CD4-positive, alpha-beta T cell treated with Interferon gamma for 1 hour (primary cell): ENCODE results near the gene CCDC142.
"Not testable (repeated sequence)": the region's sequence is repeated elsewhere in the genome, so short reads cannot be mapped to it uniquely, and the experiment has no call there.

ENCODE experiments used
- DNase-seq: peaks from one replicate; pipeline ENCODE4 v3.0.0-alpha.2; 2020

Gene CCDC142

DNA sequence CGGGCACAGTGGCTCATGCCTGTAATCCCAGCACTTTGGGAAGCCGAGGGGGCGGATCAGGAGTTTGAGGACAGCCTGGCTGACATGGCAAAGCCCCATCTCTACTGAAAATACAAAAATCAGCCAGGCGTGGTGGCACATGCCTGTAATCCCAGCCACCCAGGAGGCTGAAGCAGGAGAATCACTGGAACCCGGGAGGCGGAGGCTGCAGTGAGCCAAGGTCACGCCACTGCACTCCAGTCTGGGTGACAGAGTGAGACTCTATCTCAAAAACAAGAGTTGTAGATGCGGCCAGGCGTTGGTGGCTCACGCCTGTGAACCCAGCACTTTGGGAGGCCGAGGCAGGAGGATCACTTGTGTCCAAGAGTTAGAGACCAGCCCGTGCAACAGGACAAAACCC, 12.1 kb downstream of the CCDC142 start:
- DNase-seq, result not testable (repeated sequence)

DNA sequence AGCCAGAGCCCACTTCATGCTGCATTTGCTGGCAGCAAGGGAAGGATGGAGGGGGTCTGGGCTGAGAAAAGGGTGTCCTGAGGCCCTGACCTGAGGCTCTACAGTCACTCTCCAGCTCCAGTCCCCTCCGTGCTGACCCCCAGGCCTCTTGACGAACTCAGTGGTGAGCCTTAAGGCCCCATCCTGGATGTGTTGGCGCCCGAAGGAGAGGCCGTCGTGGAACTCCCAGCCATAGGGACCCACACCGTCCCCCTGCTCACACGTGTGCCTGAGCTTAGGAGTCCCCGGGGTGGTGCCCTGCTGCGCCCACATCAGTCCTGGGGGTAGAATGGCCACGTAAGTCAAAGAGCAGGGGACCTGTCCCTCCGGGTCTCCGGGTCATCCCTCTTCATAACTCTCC, 18.4 kb downstream of the CCDC142 start:
- no peak for DNase-seq

DNA sequence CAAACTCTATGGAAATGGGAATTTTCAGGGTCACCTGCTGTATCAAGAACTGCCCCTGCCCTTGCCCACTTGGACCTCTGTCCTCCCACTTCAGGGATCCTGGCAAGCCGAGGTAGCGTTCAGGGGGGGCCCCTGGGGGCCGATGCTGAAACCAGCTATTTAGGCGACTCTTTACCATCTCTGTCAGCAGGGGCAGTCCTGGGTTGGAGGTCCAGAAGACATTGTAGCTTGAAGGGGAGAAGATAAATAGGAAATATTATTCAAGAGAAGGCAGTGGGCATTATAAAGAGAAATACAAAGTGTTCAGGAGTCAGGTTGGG, 20.1 kb downstream of the CCDC142 start:
- no peak for DNase-seq

DNA sequence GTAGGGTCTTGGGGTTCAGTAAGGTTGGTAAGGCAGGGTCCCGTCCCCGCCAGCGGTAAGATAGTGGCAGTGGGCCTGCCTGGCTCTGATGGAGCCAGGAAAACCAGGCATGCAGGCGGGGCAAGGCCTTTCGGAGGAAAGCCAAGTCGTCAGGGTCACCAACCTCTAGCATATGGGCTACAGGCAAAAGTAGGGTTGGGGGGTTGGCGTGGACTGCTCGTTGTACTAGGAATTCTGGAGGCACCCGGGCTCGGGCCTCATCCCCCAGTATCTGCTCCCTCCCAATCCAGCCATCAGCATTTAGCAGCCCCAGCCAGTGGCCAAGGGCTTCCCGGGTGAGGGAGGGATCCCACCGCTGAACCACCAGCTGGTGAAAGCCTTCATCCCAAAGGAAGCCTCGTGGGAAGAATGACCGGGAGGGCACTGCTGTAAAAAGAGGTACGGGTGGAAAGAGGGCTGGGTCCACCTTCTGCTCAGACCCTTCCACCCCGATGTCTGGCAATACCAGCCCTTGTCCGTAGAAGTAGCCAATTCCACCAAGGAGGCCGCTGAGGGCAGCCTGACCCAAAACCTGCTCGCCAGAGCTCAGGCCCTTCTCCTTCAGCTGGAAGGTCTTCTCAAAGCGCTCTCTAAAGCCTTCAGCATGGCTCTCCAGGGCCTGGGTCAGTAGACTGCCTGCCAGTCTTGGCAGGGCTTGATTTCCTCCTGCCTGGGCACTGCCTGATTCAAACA, 20.6 kb downstream of the CCDC142 start:
- no peak for DNase-seq

DNA sequence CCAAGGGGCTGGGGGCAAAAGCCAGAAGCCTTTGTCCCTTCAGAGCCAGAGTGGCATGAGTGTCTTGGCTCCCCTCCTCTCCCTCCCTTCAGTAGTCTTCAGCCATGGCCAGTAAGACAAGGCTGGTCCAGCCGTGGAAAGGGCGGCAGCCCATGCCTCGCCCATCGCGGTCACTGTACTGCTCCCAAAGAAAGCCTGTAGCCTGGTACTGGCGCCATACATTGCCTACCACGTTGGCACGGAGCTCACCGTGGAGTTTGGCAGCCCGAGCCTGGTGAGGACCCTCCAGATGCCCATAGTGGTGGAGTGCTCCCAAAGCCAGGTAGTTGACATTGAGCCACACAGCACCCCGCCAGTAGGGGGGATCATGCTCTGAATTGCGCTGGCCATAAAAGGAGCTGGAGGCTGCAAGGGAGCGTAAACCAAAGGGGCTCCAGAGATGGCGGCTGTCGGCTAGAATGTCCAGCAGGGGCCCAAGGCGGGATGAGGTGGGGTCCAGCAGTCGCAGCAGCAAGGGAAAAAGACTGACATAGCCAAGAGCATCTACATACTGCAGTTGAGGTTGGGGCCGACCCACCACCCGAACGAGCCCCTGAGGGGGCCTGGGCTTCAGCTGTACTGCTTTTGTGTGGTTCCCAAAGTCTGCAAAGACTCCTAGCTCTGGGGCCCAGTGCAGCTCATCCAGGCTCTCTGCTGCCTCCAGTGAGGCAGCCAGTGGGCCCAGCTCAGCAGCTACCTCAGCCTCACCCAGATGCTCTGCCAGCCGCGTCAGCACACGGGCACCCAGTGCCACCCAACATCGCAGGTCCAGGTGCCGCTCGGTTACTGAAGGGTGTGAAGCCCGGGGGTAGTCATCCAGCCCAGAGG, 21.4 kb downstream of the CCDC142 start:
- no peak for DNase-seq

DNA sequence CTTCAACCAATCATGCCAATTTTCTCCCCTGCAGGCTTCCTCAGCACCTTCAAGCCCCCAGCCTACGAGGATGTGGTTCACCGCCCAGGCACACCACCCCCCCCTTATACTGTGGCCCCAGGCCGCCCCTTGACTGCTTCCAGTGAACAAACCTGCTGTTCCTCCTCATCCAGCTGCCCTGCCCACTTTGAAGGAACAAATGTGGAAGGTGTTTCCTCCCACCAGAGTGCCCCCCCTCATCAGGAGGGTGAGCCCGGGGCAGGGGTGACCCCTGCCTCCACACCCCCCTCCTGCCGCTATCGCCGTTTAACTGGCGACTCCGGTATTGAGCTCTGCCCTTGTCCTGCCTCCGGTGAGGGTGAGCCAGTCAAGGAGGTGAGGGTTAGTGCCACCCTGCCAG, 22.6 kb downstream of the CCDC142 start:
- DNase-seq, result not testable (repeated sequence)

DNA sequence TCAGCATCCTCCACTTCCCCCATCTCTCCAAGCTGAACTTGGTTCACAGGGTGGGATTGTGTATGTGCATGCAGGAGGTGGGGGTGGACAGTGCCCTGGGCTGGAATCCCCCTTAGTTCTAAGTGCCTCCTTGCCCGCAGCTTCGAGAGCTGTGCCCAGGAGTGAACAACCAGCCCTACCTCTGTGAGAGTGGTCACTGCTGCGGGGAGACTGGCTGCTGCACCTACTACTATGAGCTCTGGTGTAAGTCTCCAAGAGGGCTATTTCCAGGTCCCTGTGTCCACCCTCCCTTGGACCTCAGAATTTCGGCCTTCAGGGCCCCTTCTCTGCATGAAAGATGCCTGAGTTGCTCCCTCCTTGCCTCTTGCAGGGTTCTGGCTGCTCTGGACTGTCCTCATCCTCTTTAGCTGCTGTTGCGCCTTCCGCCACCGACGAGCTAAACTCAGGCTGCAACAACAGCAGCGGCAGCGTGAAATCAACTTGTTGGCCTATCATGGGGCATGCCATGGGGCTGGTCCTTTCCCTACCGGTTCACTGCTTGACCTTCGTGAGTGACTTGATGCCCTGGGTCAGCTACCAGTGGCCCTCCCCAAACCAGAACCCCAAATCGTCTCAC, 23.2 kb downstream of the CCDC142 start:
- not testable (repeated sequence) for DNase-seq

DNA sequence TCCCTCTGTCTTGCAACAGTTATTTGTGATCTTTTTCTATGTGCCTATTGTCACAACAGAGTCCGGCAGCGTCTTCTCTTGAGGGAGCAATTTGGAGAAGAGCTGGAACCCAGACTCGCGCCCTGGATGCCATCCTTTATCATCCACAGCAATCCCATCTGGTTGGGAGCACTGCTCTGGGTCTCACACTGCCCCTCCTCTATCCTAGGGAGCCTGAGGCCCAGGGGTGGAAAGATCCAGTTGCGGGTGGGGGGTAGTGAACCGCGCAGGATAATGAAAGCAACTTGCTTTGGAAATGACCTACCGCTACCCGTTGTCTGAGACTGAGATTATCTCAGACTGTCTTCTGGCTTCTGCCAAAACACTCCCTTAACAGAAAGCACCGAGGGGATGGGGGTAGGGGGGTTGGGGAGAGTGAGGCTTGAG, 23.8 kb downstream of the CCDC142 start:
- DNase-seq, result no peak

DNA sequence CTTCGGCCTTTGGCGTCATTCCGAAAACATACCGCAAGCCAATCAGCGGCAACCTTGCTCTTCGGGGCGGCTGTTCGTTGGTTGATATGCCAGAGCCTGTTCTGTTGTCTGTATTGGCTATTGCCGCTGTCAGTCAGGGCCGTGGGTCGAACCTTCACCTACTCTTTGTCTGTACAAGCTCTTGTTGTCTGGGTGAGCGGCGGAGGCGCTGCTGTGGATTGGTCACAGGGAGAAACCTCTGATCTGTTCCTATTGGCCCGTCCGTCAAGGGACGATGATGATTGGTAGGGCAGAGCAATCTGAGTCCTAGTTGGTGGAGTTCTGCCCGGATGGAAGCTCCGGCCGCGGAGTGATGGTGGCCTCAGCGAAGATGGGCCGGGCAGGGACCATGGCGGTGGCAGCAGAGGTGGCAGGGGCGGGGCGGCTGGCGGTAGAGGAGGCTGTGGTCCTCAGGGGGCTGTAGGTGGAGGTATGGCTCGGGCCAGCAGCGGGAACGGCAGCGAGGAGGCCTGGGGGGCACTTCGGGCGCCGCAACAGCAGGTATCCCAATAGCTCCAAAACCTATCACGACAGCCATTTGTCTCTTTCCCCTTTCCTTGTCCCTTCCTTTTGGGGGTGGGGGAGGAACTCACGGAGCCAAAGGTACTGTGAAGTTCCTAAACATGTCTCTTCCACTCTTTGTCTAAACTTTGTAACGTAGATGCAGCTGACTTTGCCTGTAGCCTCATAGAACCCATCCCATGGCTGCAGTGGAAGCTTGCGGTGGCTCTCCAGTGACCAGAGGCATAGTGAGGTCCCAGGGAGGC, 24.5 kb downstream of the CCDC142 start, which contains the start of gene WBP1:
TSS of gene WBP1 (plus strand) at position 307 of the 806 bp plus-strand sequence. CDS start at position 472, 165 bp downstream.
- peak; percentile 100 for DNase-seq

DNA sequence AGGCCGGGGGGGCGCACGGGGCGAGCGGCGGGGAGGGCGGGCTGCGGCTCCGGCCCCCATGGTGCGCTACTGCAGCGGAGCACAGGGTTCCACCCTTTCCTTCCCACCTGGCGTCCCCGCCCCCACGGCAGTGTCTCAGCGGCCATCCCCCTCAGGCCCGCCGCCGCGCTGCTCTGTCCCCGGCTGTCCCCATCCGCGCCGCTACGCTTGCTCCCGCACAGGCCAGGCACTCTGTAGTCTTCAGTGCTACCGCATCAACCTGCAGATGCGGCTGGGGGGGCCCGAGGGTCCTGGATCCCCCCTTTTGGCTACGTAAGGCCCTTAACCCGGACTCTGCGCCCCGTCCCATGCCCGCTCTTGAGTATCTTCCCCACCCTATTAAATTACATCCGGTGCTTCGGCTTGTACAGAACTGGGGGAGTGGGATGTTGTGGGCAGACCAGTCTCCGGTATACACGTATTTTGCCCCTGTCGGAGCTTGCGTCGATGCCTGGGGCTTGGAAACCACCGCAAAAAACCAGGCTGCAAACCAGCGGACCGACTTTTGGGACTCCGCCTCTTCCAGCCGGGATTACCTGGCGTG, 25.2 kb downstream of the CCDC142 start:
- DNase-seq, result peak; percentile 86

DNA sequence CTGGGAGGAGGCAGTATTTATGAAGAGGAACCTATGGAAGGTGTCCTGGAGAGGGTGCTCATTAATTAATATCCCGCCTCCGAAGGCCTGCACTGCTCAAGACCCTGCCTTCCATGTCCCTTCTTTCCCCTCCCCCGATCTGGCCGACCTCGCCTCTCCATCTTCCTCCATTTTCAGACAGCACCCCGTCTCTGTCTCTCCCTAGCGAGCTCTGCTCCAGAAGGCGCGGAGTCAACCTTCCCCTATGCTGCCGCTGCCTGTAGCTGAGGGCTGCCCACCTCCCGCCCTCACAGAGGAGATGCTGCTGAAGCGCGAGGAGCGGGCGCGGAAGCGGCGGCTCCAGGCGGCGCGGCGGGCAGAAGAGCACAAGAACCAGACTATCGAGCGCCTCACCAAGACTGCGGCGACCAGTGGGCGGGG, 25.7 kb downstream of the CCDC142 start:
- no peak for DNase-seq

DNA sequence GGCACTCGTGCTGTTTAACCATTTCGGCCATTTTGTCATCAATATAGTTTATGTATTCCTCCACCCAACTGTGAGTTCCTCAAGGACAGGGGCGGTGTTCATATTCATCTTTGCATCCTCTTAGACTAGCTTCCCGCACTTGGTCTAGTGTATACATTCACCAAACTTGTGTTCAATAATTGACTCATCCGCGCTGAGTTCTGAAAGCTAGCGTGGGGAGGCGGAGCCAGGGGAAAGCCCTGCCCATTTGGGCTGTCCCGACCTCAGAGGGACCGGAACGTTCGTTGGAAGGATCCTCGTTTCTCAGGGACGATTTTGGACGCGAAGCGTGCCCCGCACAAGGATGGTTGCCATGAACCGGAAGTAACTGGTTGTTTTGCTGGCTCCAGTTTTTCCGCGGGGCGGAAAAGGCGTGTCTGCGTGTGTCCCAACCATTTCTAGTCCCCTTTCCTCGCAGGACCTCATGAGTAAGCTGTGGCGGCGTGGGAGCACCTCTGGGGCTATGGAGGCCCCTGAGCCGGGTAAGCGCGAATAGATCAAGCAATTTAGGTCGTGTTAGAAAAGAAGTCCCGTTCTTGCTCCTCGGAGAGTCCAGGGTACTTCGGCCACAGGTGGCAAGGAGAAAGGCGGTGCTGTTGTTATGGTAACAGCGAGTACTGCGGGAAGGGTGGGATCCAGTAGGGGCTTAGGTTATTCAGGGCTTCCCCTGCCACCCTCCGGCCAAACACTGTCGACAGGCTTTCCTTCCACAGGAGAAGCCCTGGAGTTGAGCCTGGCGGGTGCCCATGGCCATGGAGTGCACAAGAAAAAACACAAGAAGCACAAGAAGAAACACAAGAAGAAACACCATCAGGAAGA, 27.9 kb downstream of the CCDC142 start, which contains the start of gene INO80B:
TSS of gene INO80B (plus strand) at position 434 of the 858 bp plus-strand sequence. CDS start at position 464, 30 bp downstream.
- DNase-seq, result peak; percentile 96

DNA sequence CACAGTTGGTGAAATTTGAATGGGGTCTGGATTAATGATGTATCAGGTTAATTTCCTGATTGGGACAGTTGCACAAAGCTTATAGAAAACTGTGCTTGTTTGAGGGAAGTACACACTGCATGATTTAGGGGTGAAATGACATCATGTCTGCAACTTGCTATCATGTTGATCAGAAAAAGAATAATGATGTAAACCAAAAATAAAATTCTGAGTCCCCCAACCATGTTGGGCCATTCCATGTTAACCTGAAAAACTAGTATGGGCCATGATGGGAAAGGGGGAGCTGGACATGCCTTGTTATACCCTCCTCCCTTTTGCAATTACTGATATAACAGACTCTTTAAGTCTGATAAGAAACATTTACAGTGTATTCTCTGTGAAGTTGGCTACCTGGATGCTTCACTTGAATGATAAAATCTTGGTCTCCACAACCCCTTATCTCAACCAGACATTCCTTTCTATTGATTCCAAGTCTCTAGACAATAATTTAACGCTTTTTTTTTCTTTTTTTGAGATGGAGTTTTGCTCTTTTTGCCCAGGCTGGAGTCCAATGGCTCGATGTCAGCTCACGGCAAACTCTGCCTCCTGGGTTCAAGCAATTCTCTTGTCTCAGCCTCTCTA, 32.1 kb downstream of the CCDC142 start:
- DNase-seq, result no peak

DNA sequence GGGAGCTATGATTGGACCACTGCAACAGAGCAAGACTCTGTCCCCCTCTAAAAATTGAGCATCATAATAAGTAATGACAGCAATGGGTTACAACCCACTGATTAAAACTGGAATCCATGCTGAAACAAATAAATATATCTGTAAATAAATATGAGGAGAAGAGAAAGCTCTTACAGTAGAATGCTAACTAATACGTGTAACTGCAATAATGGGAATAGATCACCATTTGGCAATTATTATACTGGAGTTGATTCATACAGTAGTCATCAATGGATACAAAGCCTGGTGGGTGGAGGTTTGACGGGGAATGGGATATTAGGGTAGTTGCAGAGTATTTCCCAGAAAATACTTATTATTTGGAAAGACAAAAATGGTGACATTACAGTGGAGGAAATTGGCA, 34.0 kb downstream of the CCDC142 start:
- no peak for DNase-seq

DNA sequence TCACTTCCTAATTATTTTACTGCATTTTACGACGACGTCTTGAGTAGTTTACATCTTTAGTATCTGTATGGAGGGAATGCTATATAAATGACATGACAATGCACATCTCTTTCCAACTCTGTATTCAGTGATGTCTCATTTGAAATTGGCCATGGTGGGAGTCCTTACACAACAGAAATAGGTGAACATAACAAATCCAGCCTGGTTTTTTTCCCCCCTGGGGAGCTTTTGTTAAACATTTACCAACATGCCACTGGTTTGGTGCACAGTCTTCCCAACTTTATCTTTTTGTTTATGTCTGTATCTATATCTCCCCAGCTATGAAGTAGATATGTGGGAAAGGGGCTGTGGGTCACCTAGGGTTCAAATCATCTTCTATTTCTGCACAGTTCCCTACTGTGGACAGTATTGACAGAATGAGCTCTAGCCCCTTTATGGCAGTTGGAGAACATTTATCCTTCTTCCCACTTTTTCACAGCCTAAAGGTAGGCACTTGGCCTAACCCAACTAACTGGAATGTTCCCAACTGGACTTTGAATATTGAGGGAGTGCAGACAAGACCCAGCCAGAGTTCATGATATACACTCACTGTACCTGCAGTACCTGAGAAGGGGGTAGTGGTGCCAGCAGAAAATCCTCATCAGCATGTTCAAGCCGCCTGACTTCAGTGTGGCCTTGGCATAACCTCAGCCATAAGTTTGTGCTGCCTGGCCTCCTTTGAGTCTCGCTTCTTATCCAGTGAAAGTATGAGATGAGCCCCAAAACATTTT, 35.4 kb downstream of the CCDC142 start:
- DNase-seq, result no peak

DNA sequence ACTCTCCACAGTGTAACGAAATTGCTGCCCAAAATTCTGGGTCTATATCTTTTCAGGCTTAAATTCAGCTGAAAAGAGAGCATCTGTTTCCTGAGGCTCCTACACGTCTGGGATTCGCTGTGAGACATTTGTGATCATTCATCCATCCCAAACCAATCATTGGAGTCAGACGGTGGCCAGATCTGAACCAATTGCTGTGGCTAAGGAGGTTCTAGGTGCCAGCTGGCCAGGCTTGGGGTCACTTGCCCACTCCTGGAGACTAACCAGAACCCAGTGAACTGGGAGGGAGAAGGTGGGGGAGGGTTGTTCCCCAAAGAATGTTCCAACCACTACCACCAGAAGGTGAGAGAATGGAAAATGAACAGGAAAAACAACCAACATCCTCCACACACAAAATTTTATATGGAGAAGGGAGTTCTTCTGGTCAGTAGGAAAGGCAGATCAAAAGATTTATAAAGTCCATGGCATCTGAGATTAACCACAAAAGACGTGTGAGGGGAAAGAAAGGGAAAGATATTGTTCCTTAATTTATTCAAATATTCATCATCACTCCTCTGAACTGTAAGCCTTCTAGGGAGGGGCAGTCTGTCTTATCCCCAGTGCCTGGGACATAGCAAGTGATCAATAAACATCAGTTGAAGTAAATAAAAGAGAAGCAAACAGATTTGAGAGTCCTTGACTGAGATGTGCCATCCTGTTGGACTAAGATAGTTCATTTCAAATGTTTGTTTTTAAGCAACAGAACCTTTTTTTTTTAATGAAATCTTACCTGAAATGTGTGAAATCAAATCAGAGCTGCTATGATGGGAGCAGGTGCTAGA, 38.1 kb downstream of the CCDC142 start:
- no peak for DNase-seq

DNA sequence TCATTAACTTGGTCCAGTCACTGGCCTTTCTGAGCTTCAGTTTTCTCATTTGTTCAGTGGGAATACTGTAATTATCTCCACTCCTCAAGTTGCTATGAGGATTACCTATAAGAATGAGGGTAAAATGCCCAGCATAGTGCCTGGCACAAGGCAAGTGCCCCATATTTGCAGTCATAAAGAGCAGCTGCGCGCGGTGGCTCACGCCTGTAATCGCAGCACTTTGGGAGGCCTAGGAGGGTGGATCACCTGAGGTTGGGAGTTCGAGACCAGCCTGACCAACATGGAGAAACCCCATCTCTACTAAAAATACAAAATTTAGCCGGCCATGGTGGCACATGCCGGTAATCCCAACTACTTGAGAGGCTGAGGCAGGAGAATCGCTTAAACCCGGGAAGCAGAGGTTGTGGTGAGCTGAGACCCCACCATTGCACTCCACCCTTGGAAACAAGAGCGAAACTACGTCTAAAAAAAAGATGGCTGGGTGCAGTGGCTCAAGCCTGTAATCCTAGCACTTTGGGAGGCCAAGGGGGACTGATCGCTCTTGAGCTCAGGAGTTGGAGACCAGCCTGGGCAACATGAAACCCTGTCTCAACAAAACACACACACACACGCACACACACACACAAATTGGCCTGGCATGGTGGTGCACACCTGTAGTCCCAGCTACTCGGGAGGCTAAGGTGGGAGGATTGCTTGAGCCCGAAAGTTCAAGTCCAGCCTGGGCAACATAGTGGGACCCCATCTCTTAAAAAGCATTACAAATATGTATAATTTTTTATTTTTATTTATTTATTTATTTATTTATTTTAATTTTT, 40.1 kb downstream of the CCDC142 start:
- not testable (repeated sequence) for DNase-seq
